GM18511 (cell line): ENCODE measurements around the gene RPP21.

Experiments used
- ATAC-seq: cut with Tn5 transposase; IDR thresholded peaks from one replicate; pipeline ENCODE4 v1.9.1; 2021; ENCODE audit warnings: mild to moderate bottlenecking, moderate library complexity; ENCODE audit not compliant: unreplicated experiment

RPP21 gene

GRCh38 chr6:30328397-30328796, 16.6 kb upstream of the RPP21 start:
- no peak for ATAC-seq

GRCh38 chr6:30329331-30329730, 15.6 kb upstream of the RPP21 start:
- no peak for ATAC-seq

GRCh38 chr6:30331981-30332380, 13.0 kb upstream of the RPP21 start:
- ATAC-seq: no peak

GRCh38 chr6:30334075-30334783, 10.7 kb upstream of the RPP21 start:
- ATAC-seq: no peak

GRCh38 chr6:30340589-30341054, 4.3 kb upstream of the RPP21 start:
- ATAC-seq: no peak

- no peak for ATAC-seq
These were observed 3.7 kb upstream of the RPP21 start for GRCh38 chr6:30341218-30341617.

GRCh38 chr6:30341728-30342127, 3.2 kb upstream of the RPP21 start:
- no peak for ATAC-seq

- no peak for ATAC-seq
These were observed 627 bp upstream of the RPP21 start for GRCh38 chr6:30344191-30344867.

- ATAC-seq: no peak
These were observed 896 bp downstream of the RPP21 start for GRCh38 chr6:30345852-30346251.

- ATAC-seq: no peak
These were observed 4.0 kb downstream of the RPP21 start for GRCh38 chr6:30348957-30349356.

- ATAC-seq: no peak
These were observed 4.6 kb downstream of the RPP21 start for GRCh38 chr6:30349421-30350177.

GRCh38 chr6:30350524-30350923, 5.6 kb downstream of the RPP21 start:
- no peak for ATAC-seq

GRCh38 chr6:30352550-30352949, 7.6 kb downstream of the RPP21 start:
- no peak for ATAC-seq

- ATAC-seq: no peak
These were observed 10.3 kb downstream of the RPP21 start for GRCh38 chr6:30355281-30355680.

GRCh38 chr6:30356536-30356935, 11.6 kb downstream of the RPP21 start:
- no peak for ATAC-seq

- ATAC-seq: no peak
These were observed 13.0 kb downstream of the RPP21 start for GRCh38 chr6:30357678-30358540.

GRCh38 chr6:30359276-30359675, 14.3 kb downstream of the RPP21 start:
- no peak for ATAC-seq

GRCh38 chr6:30360139-30360538, 15.2 kb downstream of the RPP21 start:
- no peak for ATAC-seq

- ATAC-seq: no peak
These were observed 16.7 kb downstream of the RPP21 start for GRCh38 chr6:30361661-30362060.

GRCh38 chr6:30363459-30363858, 18.5 kb downstream of the RPP21 start:
- ATAC-seq: no peak

GRCh38 chr6:30364591-30364990, 19.6 kb downstream of the RPP21 start:
- no peak for ATAC-seq
